ENCODE results near the gene ACAP3.

The ACAP3 gene

GRCh38 chr1:1245178-1245816 is 62.4 kb downstream of the ACAP3 start:
- Histone ChIP-seq H3K27me3 (replicated peaks; ENCODE audit: control insufficient read depth, insufficient read depth, low read length) (no peaks in the 10 kb centered on the region; the same call in 1 of the 2 replicates), H3K36me3 (ENCODE audit: control insufficient read depth, insufficient read depth, low read length) (no peaks in the 10 kb centered on the region), H3K4me3 (replicated peaks; ENCODE audit: low read depth, low read length) (no peak overlapping the region)
- no peak for TF ChIP-seq CTCF (IDR thresholded peaks at IDR 0.05; ENCODE audit: insufficient read depth, low read length, poor library complexity, severe bottlenecking)
- DNase-seq (ENCODE audit: extremely low read depth, insufficient read length): no peak

- Histone ChIP-seq H3K4me3 (replicated peaks; ENCODE audit: low read depth, low read length) (no peak overlapping the region), H3K36me3 (ENCODE audit: control insufficient read depth, insufficient read depth, low read length) (no peaks in the 10 kb centered on the region), H3K27me3 (replicated peaks; ENCODE audit: control insufficient read depth, insufficient read depth, low read length) (no peaks in the 10 kb centered on the region; the same call in 1 of the 2 replicates)
- DNase-seq (ENCODE audit: extremely low read depth, insufficient read length): no peak
- TF ChIP-seq CTCF (IDR thresholded peaks at IDR 0.05; ENCODE audit: insufficient read depth, low read length, poor library complexity, severe bottlenecking): no peak
These were observed 63.4 kb downstream of the ACAP3 start for GRCh38 chr1:1244192-1244811.

- TF ChIP-seq CTCF (IDR thresholded peaks at IDR 0.05; ENCODE audit: insufficient read depth, low read length, poor library complexity, severe bottlenecking): no peak
- Histone ChIP-seq H3K36me3 (ENCODE audit: control insufficient read depth, insufficient read depth, low read length) (no peaks in the 10 kb centered on the region), H3K4me3 (replicated peaks; ENCODE audit: low read depth, low read length) (no peak overlapping the region), H3K27me3 (replicated peaks; ENCODE audit: control insufficient read depth, insufficient read depth, low read length) (no peaks in the 10 kb centered on the region; the same call in 1 of the 2 replicates)
- no peak for DNase-seq (ENCODE audit: extremely low read depth, insufficient read length)
These were observed 63.9 kb downstream of the ACAP3 start for GRCh38 chr1:1243807-1244191.

- H3K27me3 ChIP-seq (replicated peaks; ENCODE audit: control insufficient read depth, insufficient read depth, low read length): no peaks in the 10 kb centered on the region; the same call in 1 of the 2 replicates
- no peak for DNase-seq (ENCODE audit: extremely low read depth, insufficient read length)
- no peak overlapping the region for H3K4me3 ChIP-seq (replicated peaks; ENCODE audit: low read depth, low read length)
- H3K36me3 ChIP-seq (ENCODE audit: control insufficient read depth, insufficient read depth, low read length): no peaks in the 10 kb centered on the region
- TF ChIP-seq CTCF (IDR thresholded peaks at IDR 0.05; ENCODE audit: insufficient read depth, low read length, poor library complexity, severe bottlenecking): no peak
These were observed 64.5 kb downstream of the ACAP3 start for GRCh38 chr1:1243266-1243660.

- no peak overlapping the region for H3K4me3 ChIP-seq (replicated peaks; ENCODE audit: low read depth, low read length)
- H3K27me3 ChIP-seq (replicated peaks; ENCODE audit: control insufficient read depth, insufficient read depth, low read length): no peaks in the 10 kb centered on the region; the same call in 1 of the 2 replicates
- TF ChIP-seq CTCF (IDR thresholded peaks at IDR 0.05; ENCODE audit: insufficient read depth, low read length, poor library complexity, severe bottlenecking): no peak
- no peaks in the 10 kb centered on the region for H3K36me3 ChIP-seq (ENCODE audit: control insufficient read depth, insufficient read depth, low read length)
- DNase-seq (ENCODE audit: extremely low read depth, insufficient read length): no peak
These were observed 65.1 kb downstream of the ACAP3 start for GRCh38 chr1:1242461-1243265.
